Measurements from ENCODE around the gene ABHD13.

- TF ChIP-seq CTCF (IDR thresholded peaks at IDR 0.05), result no peak
- TF ChIP-seq POLR2A (IDR thresholded peaks at IDR 0.05), result no peak
These were observed 51.6 kb downstream of the ABHD13 start, which contains the start of gene TNFSF13B for GRCh38 chr13:108269601-108270328.
